RWPE2 (cell line): Measurements from ENCODE around the gene OCIAD2.
"Not testable (repeated sequence)": the region's sequence is repeated elsewhere in the genome, so short reads cannot be mapped to it uniquely, and the experiment has no call there.

Experiments
- ATAC-seq: fragments of 200-7000 bp; cut with Tn5 transposase; 3 replicates; pipeline ENCODE4 v1.9.1; 2021; ENCODE audit warnings: low read depth
- DNase-seq: peaks from one replicate; pipeline ENCODE4 v3.0.0-alpha.2; 2020; ENCODE audit warnings: low spot score
- H3K27ac ChIP-seq: fragments of 450-650 bp; 2 replicates; pipeline ENCODE4 v1.5.1; 2017; ENCODE audit warnings: mild to moderate bottlenecking; ENCODE audit not compliant: poor library complexity, severe bottlenecking
- H3K27me3 ChIP-seq: fragments of 250-450 bp; sonication (Bioruptor Pico); 2 replicates; pipeline ENCODE4 v1.5.1; 2021; ENCODE audit warnings: mild to moderate bottlenecking, moderate library complexity; ENCODE audit not compliant: insufficient read depth, poor library complexity, severe bottlenecking
- H3K36me3 ChIP-seq: fragments of 250-450 bp; sonication (Bioruptor Pico); 2 replicates; pipeline ENCODE4 v1.5.1; 2020; ENCODE audit warnings: low read depth, mild to moderate bottlenecking, moderate library complexity
- H3K4me1 ChIP-seq: fragments of 250-450 bp; sonication (Bioruptor Pico); 2 replicates; pipeline ENCODE4 v1.5.1; 2021; ENCODE audit warnings: mild to moderate bottlenecking, moderate library complexity; ENCODE audit not compliant: insufficient read depth, poor library complexity, severe bottlenecking
- H3K4me3 ChIP-seq: fragments of 250-450 bp; sonication (Bioruptor Pico); 2 replicates; pipeline ENCODE4 v1.5.1; 2021; ENCODE audit warnings: mild to moderate bottlenecking, moderate library complexity; ENCODE audit not compliant: severe bottlenecking
- H3K9me3 ChIP-seq: fragments of 250-450 bp; sonication (Bioruptor Pico); 2 replicates; pipeline ENCODE4 v1.5.1; 2021; ENCODE audit warnings: mild to moderate bottlenecking, moderate library complexity; ENCODE audit not compliant: severe bottlenecking
- CTCF ChIP-seq: fragments of 450-650 bp; IDR thresholded peaks from one replicate; pipeline ENCODE4 v1.5.1; 2017; ENCODE audit warnings: mild to moderate bottlenecking, moderate library complexity; ENCODE audit not compliant: poor library complexity, severe bottlenecking

The OCIAD2 gene

GRCh38 chr4:48899950-48900349 lies 6.6 kb downstream of the OCIAD2 start:
- DNase-seq: no peak
- no peak for ATAC-seq
- H3K36me3 ChIP-seq: peaks cover 100% of the 10 kb centered on the region
- peak overlapping the region; percentile 30 for H3K27ac ChIP-seq
- H3K4me3 ChIP-seq: no peak overlapping the region
- no peak for TF ChIP-seq CTCF
- peaks cover 21% of the 10 kb centered on the region for H3K4me1 ChIP-seq
- no peaks in the 10 kb centered on the region for H3K9me3 ChIP-seq
- H3K27me3 ChIP-seq: no peaks in the 10 kb centered on the region

GRCh38 chr4:48899432-48899749 lies 7.2 kb downstream of the OCIAD2 start:
- no peak for ATAC-seq
- peaks cover 100% of the 10 kb centered on the region for H3K36me3 ChIP-seq

DNA sequence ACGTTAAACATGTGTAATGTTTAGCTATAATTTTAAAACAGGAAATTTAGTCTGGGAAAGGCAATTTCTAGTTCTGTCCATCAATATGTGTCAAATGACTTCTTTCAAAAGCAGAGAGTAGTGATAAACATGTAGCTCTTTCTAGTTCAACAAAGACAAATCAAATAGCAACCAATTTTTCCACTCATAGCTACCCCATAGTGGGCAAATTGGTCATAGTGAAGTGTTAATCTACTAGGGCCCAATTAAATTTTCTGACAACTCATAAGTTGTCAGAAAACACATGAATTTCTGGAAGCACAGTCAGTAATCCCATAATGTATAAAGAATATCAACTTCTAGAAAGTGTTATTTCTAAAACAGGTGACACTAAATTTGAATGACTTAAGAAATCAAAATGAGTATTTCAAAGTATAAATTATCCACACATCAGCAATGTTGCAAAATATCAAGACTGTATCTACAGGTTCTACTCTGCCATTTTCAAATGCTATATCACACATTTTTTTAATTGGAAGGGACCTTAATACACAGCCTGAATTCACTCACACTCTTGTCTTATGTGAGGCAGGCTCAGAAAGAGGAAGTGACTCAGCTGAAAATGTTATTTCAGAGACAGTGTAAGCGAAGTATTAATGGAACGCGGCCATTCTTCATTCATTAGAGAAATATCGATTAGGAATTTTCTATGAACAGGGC lies 7.7 kb downstream of the OCIAD2 start:
- peak; percentile 33; the same call in 1 of the 3 replicates for ATAC-seq
- Histone ChIP-seq H3K4me1 (peaks cover 17% of the 10 kb centered on the region), H3K27me3 (no peaks in the 10 kb centered on the region), H3K9me3 (no peaks in the 10 kb centered on the region), H3K36me3 (peaks cover 100% of the 10 kb centered on the region), H3K4me3 (no peak overlapping the region), H3K27ac (peak overlapping the region; percentile 30)
- TF ChIP-seq CTCF: no peak
- no peak for DNase-seq

More at GRCh38 chr4:48899432-48899749, 7.2 kb downstream of the OCIAD2 start:
- no peak overlapping the region for H3K4me3 ChIP-seq
- no peaks in the 10 kb centered on the region for H3K9me3 ChIP-seq
- peaks cover 17% of the 10 kb centered on the region for H3K4me1 ChIP-seq
- H3K27ac ChIP-seq: peak overlapping the region; percentile 30
- no peaks in the 10 kb centered on the region for H3K27me3 ChIP-seq
- TF ChIP-seq CTCF: no peak
- DNase-seq: no peak

DNA sequence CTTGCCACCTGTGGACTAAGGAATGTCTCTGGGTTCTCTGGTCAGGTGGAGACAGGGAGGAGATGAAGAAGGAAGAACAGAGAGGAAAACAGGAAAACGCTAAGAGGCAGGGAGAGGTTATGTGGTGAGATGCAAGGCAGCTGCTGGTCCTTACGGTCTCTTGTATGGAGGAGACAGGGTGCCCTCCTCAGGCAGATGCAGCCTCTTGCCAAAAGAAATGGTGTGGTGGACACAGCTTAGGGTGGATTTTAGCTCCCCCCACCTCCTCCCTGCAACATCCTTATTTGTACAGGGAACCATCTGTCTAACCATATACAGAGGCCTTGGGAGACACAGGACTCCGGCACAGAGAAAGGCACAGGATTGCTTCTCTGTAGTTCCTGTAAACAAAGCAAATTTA lies 9.7 kb downstream of the OCIAD2 start:
- peaks cover 12% of the 10 kb centered on the region for H3K4me1 ChIP-seq
- no peak overlapping the region for H3K27ac ChIP-seq
- ATAC-seq (no peak), DNase-seq (no peak)
- H3K9me3 ChIP-seq: no peaks in the 10 kb centered on the region
- no peaks in the 10 kb centered on the region for H3K27me3 ChIP-seq
- no peak for TF ChIP-seq CTCF
- H3K4me3 ChIP-seq: no peak overlapping the region
- H3K36me3 ChIP-seq: peaks cover 100% of the 10 kb centered on the region

- no peak overlapping the region for H3K27ac ChIP-seq
- H3K4me1 ChIP-seq: no peaks in the 10 kb centered on the region
- H3K36me3 ChIP-seq: peaks cover 75% of the 10 kb centered on the region
- no peak for ATAC-seq
- no peak overlapping the region for H3K4me3 ChIP-seq
- H3K9me3 ChIP-seq: no peaks in the 10 kb centered on the region
- H3K27me3 ChIP-seq: no peaks in the 10 kb centered on the region
- TF ChIP-seq CTCF: no peak
- DNase-seq: no peak
Measured at GRCh38 chr4:48891028-48891619, 15.4 kb downstream of the OCIAD2 start.

DNA sequence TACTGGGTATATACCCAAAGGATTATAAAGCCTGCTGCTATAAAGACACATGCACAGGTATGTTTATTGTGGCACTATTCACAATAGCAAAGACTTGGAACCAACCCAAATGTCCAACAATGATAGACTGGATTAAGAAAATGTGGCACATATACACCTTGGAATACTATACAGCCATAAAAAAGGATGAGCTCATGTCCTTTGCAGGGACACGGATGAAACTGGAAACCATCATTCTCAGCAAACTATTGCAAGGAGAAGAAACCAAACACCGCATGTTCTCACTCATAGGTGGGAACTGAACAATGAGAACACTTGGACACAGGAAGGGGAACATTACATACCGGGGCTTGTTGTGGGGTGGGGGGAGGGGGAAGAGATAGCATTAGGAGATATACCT lies 16.8 kb downstream of the OCIAD2 start:
- DNase-seq, ATAC-seq, H3K9me3 ChIP-seq, H3K27ac ChIP-seq, H3K27me3 ChIP-seq, H3K4me1 ChIP-seq, H3K4me3 ChIP-seq: not testable (repeated sequence)
- peaks cover 66% of the 10 kb centered on the region for H3K36me3 ChIP-seq

- H3K27me3 ChIP-seq, H3K27ac ChIP-seq, H3K36me3 ChIP-seq, ATAC-seq, DNase-seq, H3K9me3 ChIP-seq, H3K4me3 ChIP-seq: not testable (repeated sequence)
- peaks cover 12% of the 10 kb centered on the region for H3K4me1 ChIP-seq
Measured at GRCh38 chr4:48881646-48882045, 24.9 kb downstream of the OCIAD2 start.
